ENCODE results near the gene PALMD. TPM values are rescaled to one million over a fixed set of nuclear protein-coding genes. Genes with fewer than 3 reads are reported as not detected.

PALMD gene
- total RNA-seq, 1 experiment from 2014 or later = not detected

DNA sequence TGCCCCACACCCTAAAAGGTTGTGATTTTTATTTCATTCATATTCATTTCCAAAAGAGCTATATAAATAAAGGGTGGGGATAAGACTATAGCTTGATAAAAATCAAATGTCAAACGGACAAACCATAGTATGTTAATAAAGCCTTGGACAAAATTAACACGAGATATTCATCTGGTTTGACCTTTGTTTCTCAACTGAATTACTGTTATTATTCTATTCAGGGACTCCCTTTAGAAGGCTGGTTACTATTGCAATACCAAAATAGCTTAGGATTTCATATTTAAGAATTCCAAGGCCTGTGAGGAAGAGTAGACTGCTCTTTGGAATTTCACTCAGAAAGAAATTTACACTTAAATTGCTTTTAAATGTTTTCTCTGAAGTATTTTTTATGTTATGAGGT, 10.2 kb upstream of the PALMD start:
- no peaks in the 10 kb centered on the region for H3K36me3 Mint-ChIP-seq (ENCODE audit: insufficient read depth in 1 of 3, low read depth in 3 of 3)
- H3K79me2 ChIP-seq (ENCODE audit: insufficient read depth, low read length) = no peaks in the 10 kb centered on the region
- no peak overlapping the region for H2AFZ ChIP-seq (ENCODE audit: low read length)
- H3K23me2 ChIP-seq (ENCODE audit: insufficient read length, low read depth, low read length, poor library complexity, severe bottlenecking) = no peaks in the 10 kb centered on the region
- H2BK20ac ChIP-seq (ENCODE audit: low read depth, low read length, poor library complexity, severe bottlenecking) = no peak overlapping the region
- DNase-seq = no peak
- no peak overlapping the region for H3T11ph ChIP-seq (ENCODE audit: low read length)
- H2BK5ac ChIP-seq (ENCODE audit: insufficient read length, low read length) = no peak overlapping the region
- WGBS (ENCODE audit: extremely low coverage, insufficient read length, low lambda C conversion rate) = no CpG with 5 or more reads among the region's 2 CpGs
- no peak overlapping the region for H2AK5ac ChIP-seq (ENCODE audit: insufficient read length, low read length)
- no peak overlapping the region for H3K4me3 Mint-ChIP-seq
- TF ChIP-seq, protein P1, sequence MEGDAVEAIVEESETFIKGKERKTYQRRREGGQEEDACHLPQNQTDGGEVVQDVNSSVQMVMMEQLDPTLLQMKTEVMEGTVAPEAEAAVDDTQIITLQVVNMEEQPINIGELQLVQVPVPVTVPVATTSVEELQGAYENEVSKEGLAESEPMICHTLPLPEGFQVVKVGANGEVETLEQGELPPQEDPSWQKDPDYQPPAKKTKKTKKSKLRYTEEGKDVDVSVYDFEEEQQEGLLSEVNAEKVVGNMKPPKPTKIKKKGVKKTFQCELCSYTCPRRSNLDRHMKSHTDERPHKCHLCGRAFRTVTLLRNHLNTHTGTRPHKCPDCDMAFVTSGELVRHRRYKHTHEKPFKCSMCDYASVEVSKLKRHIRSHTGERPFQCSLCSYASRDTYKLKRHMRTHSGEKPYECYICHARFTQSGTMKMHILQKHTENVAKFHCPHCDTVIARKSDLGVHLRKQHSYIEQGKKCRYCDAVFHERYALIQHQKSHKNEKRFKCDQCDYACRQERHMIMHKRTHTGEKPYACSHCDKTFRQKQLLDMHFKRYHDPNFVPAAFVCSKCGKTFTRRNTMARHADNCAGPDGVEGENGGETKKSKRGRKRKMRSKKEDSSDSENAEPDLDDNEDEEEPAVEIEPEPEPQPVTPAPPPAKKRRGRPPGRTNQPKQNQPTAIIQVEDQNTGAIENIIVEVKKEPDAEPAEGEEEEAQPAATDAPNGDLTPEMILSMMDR (conservative IDR thresholded peaks at IDR 0.05) = no peak
- no peak overlapping the region for H3K27ac Mint-ChIP-seq
- H2BK12ac ChIP-seq (ENCODE audit: insufficient read length, low read depth, low read length) = no peak overlapping the region
- no peak overlapping the region for H3K4me2 ChIP-seq (ENCODE audit: insufficient read depth, insufficient read length, low read length)
- no peak overlapping the region for H3K23ac ChIP-seq (ENCODE audit: insufficient read length, low read depth, low read length)
- H4K20me1 ChIP-seq (ENCODE audit: control insufficient read depth, insufficient read depth, insufficient read length) = no peaks in the 10 kb centered on the region
- H2BK15ac ChIP-seq (ENCODE audit: low read depth, low read length) = no peak overlapping the region
- no peaks in the 10 kb centered on the region for H3K27me3 ChIP-seq (ENCODE audit: insufficient read depth, low read length)
- no peaks in the 10 kb centered on the region for H3K79me1 ChIP-seq (ENCODE audit: insufficient read depth, low read depth, low read length, poor library complexity, severe bottlenecking)
- no peak overlapping the region for H4K8ac ChIP-seq (replicated peaks; ENCODE audit: insufficient read length, low read depth, low read length)
- H3K14ac ChIP-seq (ENCODE audit: insufficient read depth, low read length) = no peak overlapping the region
- H3K4me1 ChIP-seq (ENCODE audit: insufficient read depth, low read length) = no peaks in the 10 kb centered on the region
- H3K4ac ChIP-seq (ENCODE audit: low read depth, low read length) = no peak overlapping the region
- H3K18ac ChIP-seq (ENCODE audit: insufficient read length, low read depth, low read length) = no peak overlapping the region
- no peak overlapping the region for H2BK120ac ChIP-seq (ENCODE audit: low read depth, low read length, poor library complexity, severe bottlenecking)
- no peak overlapping the region for H4K5ac ChIP-seq (ENCODE audit: insufficient read length, low read depth, low read length)
- no peaks in the 10 kb centered on the region for H3K9me3 Mint-ChIP-seq
- peaks cover 9 to 10% of the 10 kb centered on the region in 2 experiments for H3K4me1 Mint-ChIP-seq
- no peak overlapping the region for H3K9ac ChIP-seq (ENCODE audit: extremely low read depth, insufficient read length, low read length)
- H3K27ac ChIP-seq (ENCODE audit: insufficient read length, low read depth, low read length) = no peak overlapping the region
- no peaks in the 10 kb centered on the region for H3K9me3 ChIP-seq (ENCODE audit: control insufficient read depth, low read depth, low read length)
- no peaks in the 10 kb centered on the region for H3K27me3 Mint-ChIP-seq (ENCODE audit: low read depth)
- no peak overlapping the region for H3K56ac ChIP-seq (ENCODE audit: insufficient read length, low read depth, low read length)
- H4K91ac ChIP-seq (ENCODE audit: insufficient read length, low read depth, low read length) = no peak overlapping the region

Data from H9 (cell line).